Right cardiac atrium (tissue), 5 donors: Measurements from ENCODE around the gene COL23A1. TPM values are rescaled to one million over a fixed set of nuclear protein-coding genes. Genes with fewer than 3 reads are reported as not detected.
"Not testable (repeated sequence)": the region's sequence is repeated elsewhere in the genome, so short reads cannot be mapped to it uniquely, and the experiment has no call there.

Source experiments
- ATAC-seq, 2 donors: fragments of 200-7000 bp; cut with Tn5 transposase; one replicate each; pipeline versions ENCODE4 v1.8.0 to v1.9.1; 2020; ENCODE audit warnings: moderate library complexity in 2 of 2, mild to moderate bottlenecking in 1 of 2
- DNase-seq, 3 donors: peaks; one replicate each; pipeline ENCODE4 v3.0.0-alpha.2; 2020
- H3K27ac ChIP-seq: one replicate; pipeline ENCODE4 v1.5.1; 2013; ENCODE audit warnings: mild to moderate bottlenecking, low read length, control low read depth, moderate library complexity
- H3K27me3 ChIP-seq: one replicate; pipeline ENCODE4 v1.6.1; 2013; ENCODE audit not compliant: control insufficient read depth, insufficient read depth
- H3K4me1 ChIP-seq: one replicate; pipeline ENCODE4 v1.6.1; 2013; ENCODE audit warnings: low read length; ENCODE audit not compliant: control insufficient read depth, insufficient read depth
- H3K4me3 ChIP-seq: one replicate; pipeline ENCODE4 v1.5.1; 2013; ENCODE audit warnings: low read length, control low read depth
- H3K9me3 ChIP-seq: one replicate; pipeline ENCODE4 v1.6.1; 2013; ENCODE audit warnings: low read length; ENCODE audit not compliant: control insufficient read depth
- WGBS: extraction: QIAGEN DNeasy Blood & Tissue Kit; methylation state at CpG from one replicate; pipeline ENCODE4 v1.1.7; 2013; 5-methylcytosine and 5-hydroxymethylcytosine counted together
- intact Hi-C, 4 donors: fragments of 100-400 bp; cut with DNase I; formaldehyde crosslinking; loops; one replicate each; pipeline versions ENCODE4 v1.11.0 to v1.14.0; 2022 to 2023
- polyA plus RNA-seq: library from polyadenylated mRNA; stranded (reverse); fragments of 200-250 nt; gene quantifications from one replicate; pipeline ENCODE4 v1.2.3, GENCODE V29; 2013
- total RNA-seq, 4 donors: library from RNA; stranded (reverse); fragmentation: NEBNext Ultra II Directional; extraction: Animal tissue kit (Norgen Biotek cat#: 25700); gene quantifications; one replicate each; pipeline ENCODE4 v1.2.1, GENCODE V29; 2021
- donor health status: healthy with polysubstance abuse.
- donor health status: DM: no; HTN: yes; CAD: no.
- donor health status: DM: no; HTN: no; CAD: no.
- donor health status: DM: no; HTN: yes; CAD: no; lungs with severe emphysema.
- donor health status: DM: yes; HTN: yes; CAD: no.

COL23A1 gene
- total and polyA plus RNA-seq, 5 donors, result 2.5 to 13.6 (median 6.3) TPM

GRCh38 chr5:178369469-178369868, 220.7 kb downstream of the COL23A1 start:
- H3K27me3 ChIP-seq, H3K4me3 ChIP-seq, H3K27ac ChIP-seq, ATAC-seq, DNase-seq, H3K9me3 ChIP-seq, H3K4me1 ChIP-seq, intact Hi-C loops: not testable (repeated sequence)
- WGBS, result 87% methylated on average over 3 of the region's 3 CpGs

DNA sequence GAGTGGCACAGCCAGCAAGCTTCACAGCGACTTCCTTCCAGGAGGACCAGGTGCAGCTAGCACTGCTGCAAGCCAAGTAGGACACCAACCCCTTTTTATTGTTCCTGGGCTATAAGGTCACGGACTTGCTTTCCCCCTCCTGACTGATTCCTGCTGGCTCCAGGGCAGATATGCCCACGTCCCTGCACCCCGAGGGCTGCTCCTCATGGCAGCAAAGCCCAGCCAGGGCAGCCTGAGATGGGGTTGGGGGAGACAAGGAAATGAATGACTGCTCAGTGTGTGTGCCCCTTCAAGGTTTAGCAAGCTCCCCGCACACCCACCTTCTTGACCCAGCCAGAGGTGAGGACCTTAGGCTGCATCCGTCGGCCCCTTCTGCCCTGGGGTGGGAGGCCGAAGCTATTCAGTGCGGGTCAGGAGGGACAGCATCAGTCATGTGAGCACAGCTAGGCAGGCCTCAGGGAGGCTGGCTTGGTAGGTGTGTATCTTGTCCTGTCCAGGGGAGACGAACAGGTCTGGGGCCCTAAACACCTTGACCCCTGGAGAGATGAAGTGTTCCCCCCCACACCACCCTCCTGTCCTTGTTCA, 221.4 kb downstream of the COL23A1 start:
- ATAC-seq (no peak), DNase-seq (peak in 1 of 3 donors; percentile 15)
- Histone ChIP-seq H3K27me3 (no peaks in the 10 kb centered on the region), H3K4me3 (no peak overlapping the region), H3K27ac (no peak overlapping the region), H3K4me1 (no peaks in the 10 kb centered on the region), H3K9me3 (no peaks in the 10 kb centered on the region)
- intact Hi-C loops, result no loop called here
- 95% methylated on average over 10 of the region's 10 CpGs for WGBS

DNA sequence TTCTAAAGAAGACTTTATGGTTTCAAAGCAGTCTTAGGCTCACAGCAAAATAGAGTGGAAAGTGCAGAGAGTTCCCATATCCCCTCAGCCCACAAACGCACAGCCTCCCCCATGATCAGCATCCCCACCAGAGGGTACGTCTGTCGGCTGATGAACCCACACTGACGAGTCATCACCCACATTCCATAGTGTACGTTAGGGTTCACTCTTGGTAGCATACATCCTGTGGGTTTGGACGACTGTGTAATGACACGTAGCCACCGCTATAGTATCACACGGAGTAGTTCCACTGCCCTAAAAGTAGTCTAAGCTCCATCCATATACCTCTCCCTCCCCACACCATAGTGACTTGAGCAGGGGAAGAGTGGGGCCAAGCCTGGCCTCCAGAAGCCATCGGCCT, 221.9 kb downstream of the COL23A1 start:
- ATAC-seq, result no peak

GRCh38 chr5:178367736-178368120, 222.5 kb downstream of the COL23A1 start:
- Histone ChIP-seq H3K4me1 (no peaks in the 10 kb centered on the region), H3K27ac (no peak overlapping the region), H3K27me3 (no peaks in the 10 kb centered on the region), H3K9me3 (no peaks in the 10 kb centered on the region), H3K4me3 (no peak overlapping the region)
- DNase-seq, result no peak
- 83% methylated on average over 12 of the region's 12 CpGs for WGBS
- intact Hi-C loops, result no loop called here
- ATAC-seq, result no peak

More for the DNA sequence above, 221.9 kb downstream of the COL23A1 start:
- DNase-seq, result no peak
- WGBS, result 85% methylated on average over 10 of the region's 10 CpGs
- Histone ChIP-seq H3K4me3 (no peak overlapping the region), H3K27ac (no peak overlapping the region), H3K27me3 (no peaks in the 10 kb centered on the region), H3K4me1 (no peaks in the 10 kb centered on the region), H3K9me3 (no peaks in the 10 kb centered on the region)
- intact Hi-C loops, result no loop called here

DNA sequence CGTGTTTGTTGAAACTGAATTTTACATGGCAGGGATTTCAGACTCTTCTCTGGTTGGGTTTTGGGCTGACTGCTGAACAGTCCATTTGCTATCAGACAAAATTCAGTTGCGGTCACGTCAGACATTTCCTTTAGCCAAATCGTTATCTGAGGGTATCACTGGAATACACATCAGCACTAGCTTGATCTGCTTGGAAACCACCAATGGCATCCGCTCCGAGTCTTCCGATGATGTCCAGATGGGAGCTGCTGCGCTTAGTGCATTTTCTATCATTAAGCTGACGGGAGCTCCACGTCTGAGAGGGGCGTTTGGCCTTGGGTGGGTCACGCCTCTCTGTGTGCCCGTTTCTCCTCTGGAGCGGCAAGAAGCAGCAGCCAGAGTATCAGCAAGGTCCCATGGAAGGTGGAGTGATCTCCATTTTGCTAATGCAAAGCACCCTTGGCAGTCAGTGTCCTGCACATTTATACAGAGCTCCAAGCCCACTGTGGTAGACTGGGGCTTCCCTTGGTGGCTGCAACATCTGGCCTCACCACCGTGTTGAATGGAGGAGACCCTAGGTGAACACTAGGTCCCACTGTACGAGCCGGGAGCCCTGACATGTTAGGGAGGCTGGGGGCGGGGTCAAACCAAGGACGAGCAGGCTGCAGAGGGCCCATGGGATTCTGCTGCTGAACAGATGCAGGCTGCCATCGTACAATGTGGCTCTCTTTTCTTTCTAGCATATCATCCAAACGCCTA, 223.0 kb downstream of the COL23A1 start:
- DNase-seq, result no peak
- intact Hi-C loops, result no loop called here
- H3K4me3 ChIP-seq, result no peak overlapping the region

DNA sequence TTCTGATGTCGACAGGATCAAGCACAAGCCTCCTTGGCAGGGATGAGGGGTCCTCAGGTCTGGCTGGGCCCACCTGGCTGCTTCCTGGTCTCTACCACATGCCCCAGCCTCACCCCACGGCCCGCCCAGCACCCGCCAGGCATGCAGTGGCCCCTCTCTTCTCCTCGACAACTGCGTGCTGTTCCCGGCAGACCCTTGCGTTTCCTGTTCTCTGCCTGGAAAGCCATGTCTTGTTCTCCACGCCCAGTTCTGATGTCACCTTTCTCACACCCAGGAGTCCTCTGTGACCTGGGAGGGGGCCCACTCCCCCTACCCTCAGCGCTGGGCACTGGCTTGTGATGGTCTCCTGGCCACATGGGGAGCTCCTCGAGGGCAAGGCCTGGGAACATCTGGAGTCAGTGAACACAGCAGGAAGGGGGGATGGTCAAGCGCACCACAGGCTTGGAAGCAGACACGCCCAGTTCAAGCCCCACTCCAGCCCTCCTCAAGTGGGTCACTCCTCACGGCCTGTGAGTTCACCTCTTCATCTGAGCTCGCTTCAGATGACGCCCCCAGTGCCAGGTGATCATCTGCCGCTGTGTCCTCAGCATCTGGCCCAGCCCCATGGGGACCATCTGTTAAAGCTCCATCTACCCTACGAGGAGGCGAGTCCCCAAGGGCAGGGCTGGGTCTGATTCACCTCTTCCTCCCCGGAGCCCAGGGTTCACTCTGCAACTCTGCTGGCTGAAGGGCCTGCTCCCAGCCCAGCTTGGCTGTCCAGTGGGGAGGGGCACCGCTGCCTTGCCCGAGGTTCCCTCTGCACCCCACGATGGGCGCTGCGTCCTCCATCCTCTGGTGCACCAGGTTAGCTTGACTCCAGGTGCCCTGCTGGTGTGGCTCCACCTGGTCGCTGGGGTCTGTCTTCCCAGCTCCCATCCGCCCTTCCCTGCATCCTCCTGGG, 224.4 kb downstream of the COL23A1 start:
- no peak overlapping the region for H3K27ac ChIP-seq
- no peaks in the 10 kb centered on the region for H3K27me3 ChIP-seq
- no peaks in the 10 kb centered on the region for H3K9me3 ChIP-seq
- WGBS, result 90% methylated on average over 27 of the region's 27 CpGs
- intact Hi-C loops, result no loop called here
- ATAC-seq (no peak), DNase-seq (peak in 1 of 3 donors; percentile 31)
- H3K4me1 ChIP-seq, result no peaks in the 10 kb centered on the region
- H3K4me3 ChIP-seq, result no peak overlapping the region

More for the DNA sequence above, 223.0 kb downstream of the COL23A1 start:
- Histone ChIP-seq H3K9me3 (no peaks in the 10 kb centered on the region), H3K4me1 (no peaks in the 10 kb centered on the region), H3K27me3 (no peaks in the 10 kb centered on the region), H3K27ac (no peak overlapping the region)
- WGBS, result 59% methylated on average over 21 of the region's 21 CpGs
- no peak for ATAC-seq

DNA sequence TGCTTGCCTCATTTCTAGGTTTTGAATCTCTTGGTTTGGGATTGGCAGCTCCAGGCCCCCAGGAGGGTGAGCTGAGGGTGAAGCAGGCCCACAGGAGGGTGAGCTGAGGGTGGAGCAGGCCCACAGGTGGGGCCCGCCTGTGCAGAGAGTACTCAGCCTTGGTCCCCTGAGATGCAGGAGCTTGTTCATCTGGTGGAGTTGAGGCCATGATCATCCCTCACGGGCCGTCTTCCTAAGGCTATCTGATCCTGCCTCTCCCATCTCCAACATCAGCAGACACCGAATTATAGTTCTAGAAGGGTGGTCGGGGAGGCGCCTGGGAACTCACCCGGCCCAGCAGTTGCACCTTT, 225.9 kb downstream of the COL23A1 start:
- whole genome bisulfite sequencing, result 87% methylated on average over 7 of the region's 7 CpGs
- H3K4me1 ChIP-seq, result no peaks in the 10 kb centered on the region

DNA sequence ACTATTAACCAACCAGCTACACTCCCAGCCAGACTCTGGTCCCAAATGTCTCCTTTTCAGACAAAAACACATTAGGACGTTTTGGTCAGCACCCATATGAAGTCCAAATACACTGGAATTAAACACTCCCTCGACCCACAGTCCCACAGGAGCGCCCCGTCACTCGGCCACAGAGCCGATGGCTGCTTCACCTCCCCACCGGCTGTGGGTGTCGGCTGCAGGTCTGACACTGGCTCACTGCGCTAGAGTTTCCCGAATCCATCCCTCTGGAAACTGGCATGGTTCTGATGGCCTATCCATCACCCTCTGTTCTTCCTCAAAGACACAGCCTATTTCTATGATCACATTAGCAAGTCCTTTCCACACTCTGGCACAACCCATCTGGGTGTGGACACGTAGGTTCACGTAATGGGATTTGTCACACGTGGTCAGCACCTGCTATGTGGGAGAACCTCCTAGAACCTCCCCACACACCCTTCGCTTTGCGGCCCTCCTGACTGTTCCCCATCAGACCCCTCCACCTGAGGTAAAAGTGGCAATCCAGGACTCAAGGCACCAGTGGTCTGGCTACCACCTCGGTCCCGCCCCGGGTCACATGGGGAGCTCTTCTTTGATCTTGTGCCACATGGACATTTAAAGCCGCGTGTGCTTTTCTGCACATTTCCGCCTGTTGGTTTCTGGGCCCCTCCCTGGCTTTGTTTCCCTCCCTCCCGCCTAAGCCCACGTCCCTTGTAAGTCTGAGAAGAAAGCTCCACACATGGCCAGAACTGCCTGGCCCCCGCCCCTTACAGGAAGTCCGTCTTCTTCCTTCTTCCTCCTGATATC, 226.5 kb downstream of the COL23A1 start:
- H3K4me3 ChIP-seq, result no peak overlapping the region
- H3K4me1 ChIP-seq, result no peaks in the 10 kb centered on the region
- H3K27ac ChIP-seq, result no peak overlapping the region
- ATAC-seq (peak; percentile 51 to 87), DNase-seq (peak in 2 of 3 donors; percentile 62 to 69)
- intact Hi-C loops, result no loop called here
- WGBS, result 75% methylated on average over 25 of the region's 25 CpGs
- H3K27me3 ChIP-seq, result no peaks in the 10 kb centered on the region
- H3K9me3 ChIP-seq, result no peaks in the 10 kb centered on the region

More for the DNA sequence above, 225.9 kb downstream of the COL23A1 start:
- DNase-seq, result no peak
- intact Hi-C loops, result no loop called here
- no peak overlapping the region for H3K27ac ChIP-seq
- no peaks in the 10 kb centered on the region for H3K27me3 ChIP-seq
- H3K9me3 ChIP-seq, result no peaks in the 10 kb centered on the region
- no peak overlapping the region for H3K4me3 ChIP-seq
- ATAC-seq, result peak in 1 of 2 donors; percentile 23

DNA sequence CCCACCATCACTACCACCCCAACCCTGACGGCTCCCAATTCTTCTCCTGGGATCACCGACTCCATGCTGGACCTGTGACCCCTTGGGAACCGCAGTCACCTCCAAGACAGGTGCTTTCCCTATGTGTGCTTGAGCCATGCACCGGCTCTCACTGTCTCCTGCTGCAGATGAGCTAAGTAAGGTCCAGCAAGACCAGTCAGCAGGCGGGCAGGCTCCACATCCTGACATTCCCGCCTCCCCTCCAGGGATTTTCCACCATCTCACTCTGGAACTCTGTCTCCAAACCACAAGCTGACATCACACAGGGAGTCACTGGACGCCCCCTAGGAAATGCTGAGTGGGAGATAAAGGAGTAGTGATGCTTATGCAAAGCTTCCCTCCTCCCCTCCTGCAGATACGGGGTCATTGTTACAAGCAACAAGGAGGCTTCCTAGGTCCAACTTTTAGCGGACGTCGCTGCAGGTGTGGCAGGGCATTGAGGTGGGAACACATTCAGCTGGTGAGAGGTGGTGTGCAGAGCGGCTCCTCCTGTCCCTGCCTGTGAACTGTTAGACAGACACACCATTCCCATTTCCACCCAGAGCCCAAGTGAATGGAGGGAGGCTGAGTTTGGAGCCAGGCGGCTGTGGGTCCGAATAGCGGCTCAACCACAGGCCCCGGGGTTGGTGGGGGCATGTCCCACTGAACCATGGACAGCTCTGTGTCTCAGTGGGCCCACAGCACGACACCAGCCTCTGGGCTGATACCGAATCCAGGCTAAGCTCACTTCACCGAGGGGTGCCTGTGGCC, 228.3 kb downstream of the COL23A1 start:
- Histone ChIP-seq H3K27ac (no peak overlapping the region), H3K4me1 (no peaks in the 10 kb centered on the region), H3K9me3 (no peaks in the 10 kb centered on the region), H3K27me3 (no peaks in the 10 kb centered on the region), H3K4me3 (no peak overlapping the region)
- intact Hi-C loops, result no loop called here
- WGBS, result 83% methylated on average over 19 of the region's 19 CpGs
- ATAC-seq, result peak in 1 of 2 donors; percentile 13
- DNase-seq, result no peak

DNA sequence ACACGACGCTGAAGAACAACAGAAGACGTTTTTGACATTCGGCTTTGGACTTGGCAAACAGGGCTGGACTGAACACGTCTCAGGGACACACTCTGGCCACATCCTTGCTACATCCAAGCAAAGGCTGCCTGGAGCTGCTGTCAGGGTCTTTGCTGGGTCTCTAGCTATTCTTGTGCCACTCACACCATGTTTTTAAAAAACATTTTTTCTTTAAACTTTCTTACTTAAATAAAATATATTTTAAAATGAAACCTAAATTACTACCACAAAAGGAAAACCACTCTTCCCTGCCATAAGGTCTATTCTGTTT, 229.3 kb downstream of the COL23A1 start:
- ATAC-seq (no peak), DNase-seq (no peak)
- intact Hi-C loops, result no loop called here
- no peak overlapping the region for H3K27ac ChIP-seq
- H3K4me1 ChIP-seq, result no peaks in the 10 kb centered on the region
- no peaks in the 10 kb centered on the region for H3K27me3 ChIP-seq
- 52% methylated on average over 5 of the region's 5 CpGs for WGBS
- H3K9me3 ChIP-seq, result no peaks in the 10 kb centered on the region
- H3K4me3 ChIP-seq, result no peak overlapping the region
